SIG-M5 treated with dmso at 0.1 percent for 504 hours (cell line): ENCODE data around the gene TLNRD1.

Experiments
- DNase-seq: peaks from one replicate; lab custom pipeline; 2025; ENCODE audit not compliant: unreplicated experiment; lab: John Stamatoyannopoulos, UW

TLNRD1 gene

DNA sequence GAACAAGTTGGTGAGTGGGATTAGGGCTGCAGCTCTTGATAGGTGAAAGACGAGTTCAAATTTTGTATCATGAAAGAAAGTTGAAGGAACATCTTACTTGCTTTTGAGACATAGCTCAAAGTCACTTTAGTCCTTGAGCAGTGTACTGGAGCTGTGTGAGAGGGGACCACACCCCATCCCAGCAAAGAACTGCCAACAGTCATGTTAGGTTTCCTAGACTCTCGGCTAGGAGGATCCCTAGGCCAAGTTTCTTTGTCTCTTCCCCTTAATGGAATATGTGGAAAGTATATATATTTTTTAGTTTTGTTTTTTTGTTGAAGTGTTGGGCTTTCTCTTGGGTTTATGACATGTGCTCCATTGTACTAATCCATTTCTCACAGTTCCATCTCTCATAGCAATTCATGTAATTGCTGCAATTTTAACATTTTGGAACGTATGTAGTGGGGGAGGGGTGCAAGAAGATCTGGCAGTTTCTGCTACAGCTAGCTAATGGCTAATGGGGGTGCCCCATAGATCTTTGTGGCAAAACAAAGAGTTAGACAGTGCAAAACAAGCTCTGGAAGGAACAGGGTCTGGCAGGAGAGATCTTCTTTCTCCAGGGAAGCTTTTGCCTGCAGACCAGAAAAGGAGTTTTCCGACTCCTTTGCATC lies 25.1 kb downstream of the TLNRD1 start:
- DNase-seq: no peak

DNA sequence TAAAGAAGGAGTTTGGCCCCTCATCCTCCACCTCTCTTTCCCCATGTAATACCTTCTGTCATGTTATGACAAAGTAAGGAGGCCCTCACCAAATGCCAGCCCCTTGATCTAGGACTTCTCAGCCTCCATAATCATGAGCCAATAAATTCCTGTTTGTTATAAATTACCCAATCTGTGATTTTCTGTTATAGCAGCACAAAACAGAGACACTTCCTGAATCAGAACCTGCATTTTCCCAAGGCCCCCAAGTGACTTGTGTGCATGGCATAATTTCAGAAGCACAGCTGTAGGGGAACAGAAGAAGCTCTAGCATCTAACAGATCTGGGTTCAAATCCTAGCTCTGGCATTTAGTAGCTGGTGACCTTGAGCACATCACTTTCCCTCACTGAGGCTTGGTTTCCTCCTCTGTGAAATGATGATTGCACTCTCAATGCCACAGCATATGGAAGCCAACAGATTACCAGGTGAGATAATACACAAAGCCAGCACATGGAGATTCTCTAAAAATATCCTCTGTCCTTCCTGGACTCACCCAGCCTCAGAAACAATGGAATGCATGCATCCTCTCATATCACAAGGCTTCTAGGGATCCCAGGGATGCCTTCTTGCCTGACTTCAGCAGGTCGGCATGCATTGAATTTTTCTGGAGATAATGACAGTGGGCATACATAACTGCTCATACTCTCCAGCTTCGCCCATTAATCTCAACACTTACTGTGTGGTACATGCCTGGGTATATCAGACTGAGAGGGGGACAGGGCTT lies 26.3 kb downstream of the TLNRD1 start:
- DNase-seq: no peak

DNA sequence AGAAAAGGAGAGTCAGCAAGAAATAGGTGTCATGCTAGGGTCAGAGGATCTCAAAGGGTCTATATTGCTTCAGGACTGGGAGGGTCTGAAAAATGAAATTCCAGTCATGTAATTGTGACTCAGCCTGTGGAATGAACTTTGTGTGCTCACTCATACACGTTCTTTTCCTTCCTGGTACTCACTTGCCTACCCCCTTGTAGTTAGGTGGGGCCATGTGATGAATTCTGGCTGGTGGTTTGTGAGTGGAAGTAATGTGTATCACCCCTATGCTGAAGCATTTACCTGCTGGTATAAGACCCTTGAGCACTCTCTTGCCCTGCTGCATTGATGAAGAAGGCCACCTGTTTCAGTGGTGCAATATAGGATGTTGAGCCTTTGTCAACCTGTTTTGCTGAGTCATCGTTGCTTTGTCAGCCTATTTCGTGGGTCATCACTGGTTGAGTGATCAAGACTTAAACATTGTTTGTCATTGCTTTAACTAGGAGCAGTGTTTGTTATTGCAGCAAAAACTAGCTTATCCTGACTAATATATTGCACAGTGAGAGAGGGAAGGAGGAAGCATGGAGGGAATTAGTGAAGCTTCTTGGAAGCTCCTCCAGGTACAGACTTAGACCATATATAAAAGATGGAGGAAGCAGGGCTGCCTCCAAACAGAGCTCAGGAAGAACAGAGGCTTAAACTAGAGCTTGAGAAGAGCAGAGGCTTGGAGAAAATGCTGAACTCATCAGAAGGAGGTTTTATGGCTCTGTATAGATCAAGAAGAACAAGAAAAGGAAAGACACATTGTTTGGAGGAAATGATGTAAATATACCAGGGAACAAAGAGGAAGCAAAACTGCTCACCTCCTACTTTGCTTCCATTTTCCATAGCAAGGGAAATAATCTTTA lies 28.9 kb downstream of the TLNRD1 start:
- peak; percentile 4 for DNase-seq

DNA sequence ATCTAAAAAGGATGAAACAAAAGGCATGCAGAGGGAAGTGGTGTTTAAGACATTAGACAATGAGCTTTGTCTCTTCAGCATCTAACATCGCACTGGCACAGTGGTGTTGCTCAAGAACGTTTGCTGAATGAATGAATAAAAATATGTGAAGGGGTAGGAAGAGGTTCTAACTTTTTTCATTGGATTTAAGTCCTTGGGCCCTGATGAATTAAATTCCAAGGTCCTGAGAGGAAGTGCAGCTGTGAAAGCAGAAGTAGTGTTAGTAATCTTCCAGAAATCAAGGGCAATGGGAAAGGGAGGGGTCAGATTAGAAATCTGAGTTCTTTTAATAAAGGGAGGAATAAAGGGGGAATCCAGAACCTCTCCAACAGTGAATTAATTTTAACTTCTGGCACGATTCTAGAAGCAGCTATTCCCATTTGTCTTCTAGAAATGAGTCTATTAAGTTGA lies 29.6 kb downstream of the TLNRD1 start:
- no peak for DNase-seq

DNA sequence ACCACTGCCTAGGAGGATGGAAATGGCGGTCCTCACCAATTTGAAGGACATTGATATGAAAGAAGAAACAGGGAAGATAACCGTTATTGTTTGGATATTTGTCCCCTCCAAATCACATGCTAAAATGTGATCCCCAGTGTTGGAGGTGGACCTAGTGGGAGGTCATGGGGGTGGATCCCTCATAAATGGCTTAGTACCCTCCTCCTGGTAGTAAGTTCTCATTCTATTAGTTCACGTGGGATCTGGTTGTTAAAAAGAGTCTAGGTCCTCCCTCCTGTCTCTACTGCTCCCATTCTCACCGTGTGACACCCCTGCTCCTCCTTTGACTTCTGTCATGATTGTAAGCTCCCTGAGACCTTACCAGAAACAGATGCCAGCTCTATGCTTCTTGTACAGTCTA lies 30.5 kb downstream of the TLNRD1 start:
- no peak for DNase-seq

DNA sequence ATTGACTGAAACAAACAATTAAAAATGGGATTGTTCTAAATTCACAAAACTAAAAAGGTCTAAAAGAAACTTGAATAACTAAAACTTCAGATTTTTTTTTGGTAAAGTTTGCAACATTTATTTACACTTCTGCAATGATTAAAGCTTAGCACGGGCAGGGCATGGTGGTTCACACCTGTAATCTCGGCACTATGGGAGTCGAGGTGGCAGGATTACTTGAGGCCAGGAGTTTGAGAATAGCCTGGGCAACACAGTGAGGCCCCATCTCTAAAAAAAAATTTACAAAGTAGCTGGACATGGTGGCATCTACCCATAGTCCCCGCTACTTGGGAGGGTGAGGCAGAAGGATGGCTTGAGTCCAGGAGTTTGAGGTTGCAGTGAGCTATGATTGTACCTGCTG lies 31.6 kb downstream of the TLNRD1 start:
- no peak for DNase-seq

DNA sequence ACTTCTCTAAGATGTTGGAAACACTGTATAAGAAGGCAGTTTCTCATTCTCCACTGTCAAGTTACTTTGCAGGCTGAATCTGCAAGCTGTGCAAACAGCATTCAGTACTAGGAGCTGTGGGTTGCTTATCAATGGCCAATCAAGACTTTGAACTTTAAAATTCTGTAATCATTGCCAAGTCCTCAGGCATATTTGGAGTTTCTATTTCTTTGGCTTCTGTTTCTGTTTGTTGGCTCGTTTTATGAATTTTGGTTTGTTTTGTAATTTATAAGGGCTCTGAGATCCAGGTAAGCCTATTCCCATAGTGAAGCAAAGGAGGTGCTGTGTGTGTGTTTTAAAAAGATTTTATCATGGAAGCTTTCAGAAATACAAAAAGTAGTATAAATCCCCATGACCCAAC lies 32.1 kb downstream of the TLNRD1 start:
- DNase-seq: no peak

DNA sequence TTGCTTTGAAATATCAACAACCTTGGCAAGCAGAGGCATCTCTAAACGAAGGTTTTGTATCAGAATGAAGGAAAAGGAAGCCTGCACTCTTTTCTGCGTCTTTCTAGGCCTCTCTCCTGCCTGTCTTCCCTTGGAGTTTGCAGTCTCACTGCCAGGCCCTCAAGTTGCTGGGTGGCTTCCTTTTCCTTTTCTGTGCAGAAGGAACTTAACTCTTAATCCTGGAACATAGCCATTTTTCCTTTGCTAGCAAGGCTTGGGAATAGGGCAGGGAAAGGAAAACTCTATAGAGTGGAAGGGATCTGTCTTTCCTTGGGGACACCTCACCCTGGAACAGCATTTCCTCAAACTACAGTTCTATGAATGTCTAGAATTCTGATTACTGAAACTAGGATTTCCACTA lies 32.8 kb downstream of the TLNRD1 start:
- DNase-seq: no peak

DNA sequence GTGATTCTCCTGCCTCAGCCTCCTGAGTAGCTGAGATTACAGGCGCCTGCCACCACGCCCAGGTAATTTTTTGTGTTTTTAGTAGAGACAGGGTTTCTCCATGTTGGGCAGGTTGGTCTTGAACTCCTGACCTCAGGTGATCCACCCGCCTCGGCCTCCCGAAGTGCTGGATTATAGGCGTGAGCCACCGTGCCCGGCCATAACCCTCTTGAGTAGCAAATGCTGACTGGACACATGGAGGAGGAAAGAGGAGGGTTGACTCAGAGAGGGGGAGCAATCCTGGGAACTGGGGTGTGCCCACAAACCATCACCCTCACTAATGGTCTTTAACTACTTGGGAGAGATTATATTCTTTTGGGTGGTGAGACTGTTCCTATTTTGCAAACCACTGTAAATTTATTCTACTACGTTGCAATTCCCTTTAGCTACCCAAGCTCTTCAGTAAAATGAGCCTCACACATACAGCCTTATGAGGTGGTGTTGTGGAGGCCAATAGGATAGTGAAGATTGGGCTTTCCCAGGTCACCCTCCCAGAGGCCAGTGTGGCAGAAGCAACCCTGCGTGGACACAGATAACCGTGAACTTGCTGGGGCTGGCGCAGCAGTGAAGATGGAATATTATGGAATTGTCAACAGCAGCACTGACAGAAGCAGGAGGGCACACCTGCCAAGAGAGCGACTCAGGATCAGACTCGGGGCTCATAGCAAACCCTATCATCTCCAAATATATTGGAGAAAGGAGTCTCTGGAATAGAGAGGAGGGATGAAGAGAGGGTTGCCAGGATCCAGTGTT lies 37.4 kb downstream of the TLNRD1 start:
- no peak for DNase-seq

DNA sequence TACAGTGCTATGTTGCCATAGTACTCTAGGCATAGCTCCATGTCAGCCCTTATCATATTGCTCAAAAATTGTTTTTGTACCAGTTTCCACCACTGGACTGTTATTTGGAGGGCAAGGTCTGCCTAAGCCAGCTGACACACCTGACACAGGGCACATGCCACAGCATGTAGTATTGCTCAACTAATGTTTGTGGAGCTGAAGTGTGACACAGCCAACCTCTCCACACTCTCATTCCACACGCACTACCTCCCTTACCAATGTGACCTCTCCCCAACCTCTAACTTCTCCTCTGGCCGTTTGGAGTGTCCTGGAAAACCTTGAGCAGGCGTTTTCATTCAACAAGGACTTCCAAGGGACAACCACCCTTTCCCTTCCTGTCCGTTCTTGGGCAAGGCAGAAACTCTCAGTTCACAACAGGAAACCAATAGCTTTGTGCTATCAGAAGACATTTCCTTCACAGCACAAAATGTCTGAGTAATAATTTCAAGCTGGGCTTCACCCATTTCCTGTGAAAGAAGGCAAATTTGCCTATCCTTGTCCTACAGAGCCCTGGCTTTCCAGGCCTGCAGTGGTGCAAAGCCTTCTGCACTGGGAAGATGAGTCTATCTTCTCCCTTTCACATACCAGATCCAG lies 38.4 kb downstream of the TLNRD1 start:
- no peak for DNase-seq

DNA sequence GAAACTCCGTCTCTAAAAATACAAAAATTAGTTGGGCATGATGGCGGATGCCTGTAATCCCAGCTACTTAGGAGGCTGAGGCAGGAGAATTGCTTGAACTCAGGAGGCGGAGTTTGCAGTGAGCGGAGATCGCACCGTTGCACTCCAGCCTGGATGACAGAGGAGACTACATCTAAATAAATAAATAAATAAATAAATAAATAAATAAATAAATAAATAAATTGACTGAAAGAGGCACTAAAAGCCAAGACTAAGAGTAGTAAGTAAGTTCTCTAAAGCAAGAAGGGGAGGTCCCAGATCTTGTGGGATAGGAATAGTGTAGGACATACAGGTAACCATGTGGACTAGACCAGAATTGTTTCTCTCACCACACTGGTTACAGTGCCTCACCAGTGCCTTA lies 40.0 kb downstream of the TLNRD1 start:
- no peak for DNase-seq

DNA sequence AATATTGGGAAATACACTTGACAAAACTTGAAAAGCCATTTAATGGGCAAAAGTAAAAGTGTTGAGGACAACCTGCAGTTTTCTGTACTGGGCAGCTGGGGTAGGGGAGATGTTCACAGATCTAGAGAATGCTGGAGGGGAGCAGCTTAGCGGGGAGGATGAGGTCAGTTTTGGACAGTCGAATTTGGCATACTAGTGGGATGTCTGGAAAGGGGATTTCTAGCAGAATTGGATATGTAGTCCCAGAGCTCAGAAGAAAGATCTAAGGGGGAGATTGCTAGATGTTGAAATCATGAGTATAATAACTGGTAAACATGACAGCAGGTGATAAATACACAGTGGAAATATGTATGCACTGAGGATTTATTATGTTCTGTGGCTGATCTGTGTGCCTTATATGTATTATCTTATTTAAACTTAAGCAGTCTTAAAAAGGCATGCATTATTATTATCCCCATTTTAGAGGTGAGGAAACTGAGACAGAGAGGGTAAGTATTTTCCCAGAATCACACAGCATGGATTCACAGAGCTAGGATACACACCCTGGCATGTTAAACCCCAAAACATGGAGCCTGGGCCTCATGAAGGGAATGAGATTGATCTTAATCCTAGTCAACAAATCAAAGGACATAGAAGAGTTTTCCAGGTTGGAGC lies 42.7 kb downstream of the TLNRD1 start:
- no peak for DNase-seq

DNA sequence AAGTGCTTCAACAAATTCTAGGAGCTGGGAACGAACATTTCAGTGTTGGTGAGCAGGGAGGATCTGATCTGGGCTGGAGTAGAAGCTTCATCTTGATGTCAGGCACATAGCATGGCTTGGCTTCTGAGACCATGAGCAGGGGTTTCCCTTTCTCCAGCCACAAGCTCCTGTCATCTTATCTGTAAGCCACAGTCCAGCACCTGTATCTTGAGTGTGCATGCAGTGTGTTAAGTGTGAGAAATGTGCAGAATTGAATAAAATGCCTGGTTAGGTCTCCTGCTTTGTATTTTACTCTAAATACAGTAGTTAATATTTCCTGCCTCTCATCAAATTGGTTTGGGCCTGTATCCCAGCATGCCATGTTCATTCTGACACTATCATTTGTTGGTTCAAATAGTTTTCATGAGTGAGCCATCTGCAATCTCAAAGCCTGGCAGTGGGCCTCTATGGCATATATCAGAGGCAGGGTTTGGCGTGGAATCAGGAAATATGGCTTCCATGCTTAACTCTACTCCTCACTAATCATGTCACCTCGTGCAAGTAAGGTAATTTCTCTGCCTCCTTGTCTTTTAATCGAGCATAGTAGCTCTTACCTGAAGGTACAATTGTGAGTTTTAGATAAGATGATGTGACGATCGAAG lies 43.3 kb downstream of the TLNRD1 start:
- no peak for DNase-seq

DNA sequence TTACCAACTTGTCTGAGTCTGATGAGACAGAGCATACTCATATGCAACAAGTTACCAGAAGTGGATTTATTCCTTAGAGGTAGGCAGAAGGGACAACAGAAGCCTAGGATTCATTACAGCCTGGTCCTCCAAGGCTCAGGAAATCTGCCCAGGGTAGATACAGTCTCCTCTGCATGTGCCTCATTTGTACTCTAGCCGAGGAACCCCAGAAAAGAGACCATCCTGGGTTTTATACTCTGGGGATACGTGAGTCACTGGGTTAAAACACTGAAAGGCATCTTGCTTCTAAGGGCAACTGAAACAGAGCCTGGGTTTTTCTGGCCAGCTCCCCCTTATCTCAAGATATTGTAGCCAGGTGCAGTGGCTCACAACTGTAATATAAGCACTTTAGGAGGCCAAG lies 45.6 kb downstream of the TLNRD1 start:
- no peak for DNase-seq

DNA sequence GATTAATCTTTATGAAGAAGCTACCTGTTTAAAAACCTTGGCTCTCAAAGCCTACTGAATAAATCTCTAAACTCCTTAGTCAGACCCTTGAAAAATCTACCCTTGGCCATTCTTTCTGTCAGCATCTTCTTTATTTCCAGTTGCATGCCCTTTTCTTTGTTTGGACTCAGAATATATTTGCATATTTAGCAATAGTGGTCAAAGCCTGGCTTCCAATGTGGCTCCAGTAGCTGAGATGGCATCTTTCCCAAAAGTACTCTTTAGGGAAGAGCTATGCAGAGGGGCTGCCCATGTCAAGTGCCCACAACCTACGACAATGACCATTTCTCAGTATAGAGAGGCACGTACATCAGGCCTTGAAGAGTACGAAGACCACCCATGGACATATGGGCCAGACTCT lies 47.2 kb downstream of the TLNRD1 start:
- no peak for DNase-seq

DNA sequence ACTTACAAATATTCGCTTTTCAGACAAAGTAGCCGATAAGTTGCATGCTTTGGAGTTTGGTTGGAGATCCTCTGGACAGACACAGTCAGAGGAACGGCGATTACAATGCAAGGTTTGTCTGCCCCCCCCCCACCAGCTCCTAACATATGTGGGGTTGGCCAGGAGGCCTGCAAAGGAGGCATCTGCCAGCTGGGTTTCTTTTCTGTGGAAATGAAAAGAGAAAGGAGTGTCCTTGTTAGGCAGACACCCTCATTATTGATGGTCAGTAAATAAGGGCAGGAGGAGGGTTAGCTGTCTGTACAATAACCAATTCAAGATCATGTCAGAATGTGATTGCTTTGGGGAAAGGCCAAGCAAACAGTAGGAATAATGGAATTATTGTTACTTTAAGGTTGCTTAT lies 49.1 kb downstream of the TLNRD1 start:
- no peak for DNase-seq

DNA sequence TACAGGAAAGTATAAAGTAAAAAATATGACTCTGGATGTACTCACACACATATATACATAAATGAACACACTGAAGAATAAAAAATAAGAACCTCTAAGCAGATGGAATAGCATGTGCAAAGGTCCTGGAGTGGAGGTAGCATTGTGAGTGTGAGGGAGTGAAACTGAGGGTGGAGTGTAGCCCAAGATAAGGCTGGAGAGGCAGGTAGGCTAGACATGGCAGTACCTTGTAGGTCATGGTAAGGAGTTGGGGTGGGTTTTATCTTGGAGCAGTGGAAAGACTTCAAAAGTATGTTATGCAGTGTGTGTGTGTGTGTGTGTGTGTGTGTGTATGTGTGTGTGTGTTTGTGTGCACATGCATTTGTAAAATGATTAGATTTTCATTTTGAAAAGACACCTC lies 49.5 kb downstream of the TLNRD1 start:
- DNase-seq: no peak

DNA sequence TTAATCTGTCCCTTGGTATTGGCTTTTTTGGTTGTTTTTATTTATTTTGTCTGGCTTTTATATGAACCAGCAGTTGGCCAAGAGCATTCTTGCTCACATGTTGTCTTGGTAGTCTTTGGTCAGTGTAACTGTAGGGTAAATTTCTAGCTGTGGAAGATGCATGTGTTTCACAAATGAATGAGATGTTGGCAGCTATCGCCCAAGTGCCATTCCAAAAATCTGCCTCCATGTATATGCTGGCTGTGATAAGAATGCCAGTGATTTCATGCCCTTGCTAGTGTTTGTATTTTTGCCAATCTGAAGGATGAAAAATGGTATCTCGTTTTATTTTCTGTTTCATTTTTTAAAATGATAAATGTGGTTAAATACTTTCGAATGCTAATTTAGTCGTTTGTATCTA lies 50.1 kb downstream of the TLNRD1 start:
- DNase-seq: no peak

DNA sequence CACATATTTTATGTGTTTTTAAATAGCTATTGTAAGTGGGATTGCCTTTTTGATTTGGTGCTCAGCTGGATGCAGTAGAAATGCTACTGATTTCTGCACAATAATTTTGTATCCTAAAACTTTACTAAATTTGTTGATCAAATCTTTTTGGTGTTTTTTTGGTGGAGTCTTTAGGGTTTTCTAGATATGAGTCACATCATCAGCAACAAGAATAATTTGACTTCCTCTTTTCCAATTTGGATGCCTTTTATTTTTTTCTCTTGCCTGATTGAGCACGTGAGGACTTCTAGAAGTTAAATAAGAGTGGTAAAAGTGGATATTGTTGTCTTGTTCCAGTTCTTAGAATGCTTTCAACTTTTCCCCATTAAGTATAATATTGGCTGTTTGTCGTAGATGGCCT lies 51.3 kb downstream of the TLNRD1 start:
- DNase-seq: peak; percentile 43

DNA sequence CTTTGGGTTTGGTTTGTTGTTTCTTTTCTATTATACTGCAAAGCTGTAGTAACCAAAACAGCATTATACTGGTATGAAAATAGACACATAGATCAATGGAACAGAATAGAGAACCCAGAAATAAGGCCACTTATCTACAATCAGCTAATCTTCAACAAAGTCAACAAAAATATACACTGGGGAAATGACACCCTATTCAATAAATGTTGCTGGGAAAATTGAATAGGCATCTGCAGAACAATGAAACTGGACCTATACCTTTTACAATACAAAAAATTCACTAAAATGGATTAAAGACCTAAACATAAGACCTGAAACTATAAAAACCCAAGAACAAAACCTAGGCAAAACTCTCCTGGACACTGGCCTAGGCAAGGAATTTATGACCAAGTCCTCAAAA lies 52.9 kb downstream of the TLNRD1 start:
- DNase-seq: no peak
